Endothelial cell of umbilical vein (primary cell): Measurements from ENCODE around the gene MYLK. TPM values are rescaled to one million over a fixed set of nuclear protein-coding genes. Genes with fewer than 3 reads are reported as not detected.
A peak's percentile ranks its signal among the peaks of the same experiment; 100 is the strongest.

Experiments
- BruUV-seq: library from RNA; stranded (reverse); fragments of 400-500 nt; replicated peaks from 2 replicates; lab custom pipeline; 2021; lab: Mats Ljungman, UMichigan
- CTCF ChIA-PET: fragments of 300-600, 350-600 bp; sonication (Branson Sonifier 250); formaldehyde crosslinking; loops from one replicate; lab custom pipeline; 2021; ENCODE audit warnings: antibody characterized with exemption, inconsistent platforms; lab: Charles Lee
- POLR2A ChIA-PET: fragments of 300-600, 350-600 bp; sonication (Branson Sonifier 250); formaldehyde crosslinking; loops from one replicate; lab custom pipeline; 2021; ENCODE audit warnings: antibody characterized with exemption, inconsistent platforms; lab: Charles Lee
- DNase-seq: peaks from one replicate; pipeline ENCODE4 v3.0.0-alpha.2; 2011; ENCODE audit warnings: low read depth, low spot score
- FAIRE-seq: peaks from 2 replicates; lab custom pipeline; 2011; peaks lifted over from hg19 to GRCh38; lab: Jason Lieb, UNC
- H2AFZ ChIP-seq: 2 replicates; pipeline ENCODE4 v1.6.0; 2012; ENCODE audit warnings: low read depth, low read length, control low read depth, inconsistent platforms
- H3K27ac ChIP-seq: 2 replicates; pipeline ENCODE4 v1.5.1; 2011; ENCODE audit warnings: low read depth, mild to moderate bottlenecking, control low read depth, low read length, moderate library complexity; ENCODE audit not compliant: insufficient read depth
- H3K27me3 ChIP-seq, 2 experiments: 2 replicates each; pipeline versions ENCODE4 v1.6.0 to v1.6.1; 2011; ENCODE audit warnings: low read length in 2 of 2, mixed read lengths in 1 of 2; ENCODE audit not compliant: control insufficient read depth in 2 of 2, insufficient read depth in 2 of 2
- H3K36me3 ChIP-seq, 2 experiments: 2 replicates in 1 of 2; 3 replicates in 1 of 2; pipeline ENCODE4 v1.5.1; 2011; ENCODE audit warnings: low read length in 2 of 2, mild to moderate bottlenecking in 1 of 2, moderate library complexity in 1 of 2; ENCODE audit not compliant: control insufficient read depth in 2 of 2, insufficient read depth in 2 of 2; ENCODE audit errors: extremely low read depth in 1 of 2
- H3K4me1 ChIP-seq: 3 replicates; pipeline ENCODE4 v1.5.1; 2011; ENCODE audit warnings: mild to moderate bottlenecking, low read length; ENCODE audit not compliant: control insufficient read depth, insufficient read depth; ENCODE audit errors: extremely low read depth
- H3K4me2 ChIP-seq: 2 replicates; pipeline ENCODE4 v1.6.1; 2011; ENCODE audit warnings: low read length, control low read depth, mixed read lengths; ENCODE audit not compliant: insufficient read depth
- H3K4me3 ChIP-seq, 3 experiments: fragments of 200-600 bp in 1 of 3; sonication (generic), shearing (Covaris generic) in 1 of 3; replicated peaks in 1 of 3; 2 replicates each; pipeline ENCODE4 v1.5.1; 2011 to 2016; ENCODE audit warnings: control low read depth in 3 of 3, low read length in 3 of 3, mild to moderate bottlenecking in 2 of 3, inconsistent platforms in 1 of 3, low read depth in 1 of 3, moderate library complexity in 1 of 3; ENCODE audit not compliant: insufficient read depth in 1 of 3
- H3K79me2 ChIP-seq: 2 replicates; pipeline ENCODE4 v1.6.0; 2012; ENCODE audit warnings: low read length, inconsistent platforms; ENCODE audit not compliant: control insufficient read depth, insufficient read depth
- H3K9ac ChIP-seq: replicated peaks from 2 replicates; pipeline ENCODE3; 2011; ENCODE audit warnings: low read length, control low read depth; ENCODE audit not compliant: insufficient read depth; ENCODE audit errors: extremely low read depth
- H3K9me1 ChIP-seq: replicated peaks from 3 replicates; pipeline ENCODE4 v1.6.0; 2011; ENCODE audit warnings: mild to moderate bottlenecking, low read length; ENCODE audit not compliant: control insufficient read depth, insufficient read depth; ENCODE audit errors: extremely low read depth
- H3K9me3 ChIP-seq: replicated peaks from 2 replicates; pipeline ENCODE4 v1.5.1; 2012; ENCODE audit warnings: low read length, inconsistent platforms; ENCODE audit not compliant: control insufficient read depth, insufficient read depth
- H4K20me1 ChIP-seq: replicated peaks from 2 replicates; pipeline ENCODE3; 2011; ENCODE audit warnings: mild to moderate bottlenecking, low read length; ENCODE audit not compliant: control insufficient read depth, insufficient read depth; ENCODE audit errors: extremely low read depth
- EZH2 ChIP-seq: IDR thresholded peaks from 2 replicates; pipeline ENCODE4 v1.6.1; 2012; ENCODE audit warnings: borderline replicate concordance, low read depth, mild to moderate bottlenecking, moderate library complexity, low read length, inconsistent platforms; ENCODE audit not compliant: severe bottlenecking
- FOS ChIP-seq: IDR thresholded peaks from 2 replicates; pipeline ENCODE4 v1.6.1; 2011; ENCODE audit warnings: mild to moderate bottlenecking, low read length, moderate library complexity, borderline replicate concordance; ENCODE audit not compliant: insufficient read depth
- GATA2 ChIP-seq: IDR thresholded peaks from 2 replicates; pipeline ENCODE4 v1.7.0; 2011; ENCODE audit warnings: low read depth, mild to moderate bottlenecking, moderate library complexity, mixed read lengths, low read length; ENCODE audit not compliant: insufficient read length, insufficient read depth
- JUN ChIP-seq: IDR thresholded peaks from 2 replicates; pipeline ENCODE4 v1.6.1; 2011; ENCODE audit warnings: borderline replicate concordance, low read depth; ENCODE audit not compliant: insufficient read length, insufficient read depth
- MYC ChIP-seq: IDR thresholded peaks from one replicate; pipeline ENCODE4 v1.6.1; 2011; ENCODE audit warnings: mild to moderate bottlenecking, low read depth, low read length
- POLR2A ChIP-seq: IDR thresholded peaks from 2 replicates; pipeline ENCODE4 v1.6.1; 2012; ENCODE audit warnings: low read depth, mild to moderate bottlenecking, control low read depth, low read length
- POLR2AphosphoS5 ChIP-seq: IDR thresholded peaks from 2 replicates; pipeline ENCODE4 v1.6.1; 2012; ENCODE audit warnings: low read depth, mild to moderate bottlenecking, control low read depth, low read length, moderate library complexity; ENCODE audit not compliant: insufficient read depth
- dilution Hi-C: fragments of 300-500 bp; cut with MboI; formaldehyde crosslinking; loops from one replicate; pipeline ENCODE4 v1.15.0; 2019; ENCODE audit warnings: low sequenced_read_pairs; ENCODE audit not compliant: extremely low pct_ligation_motif_present
- intact Hi-C: fragments of 100-400 bp; cut with micrococcal nuclease; formaldehyde crosslinking; loops from one replicate; pipeline ENCODE4 v1.10.0; 2022
- polyA plus RNA-seq, 4 experiments: library from polyadenylated mRNA; depleted of rRNA in 3 of 4; stranded (reverse) in 3 of 4; unstranded in 1 of 4; fragments of >200 nt; gene quantifications; 2 replicates each; pipeline versions ENCODE4 v1.2.1 to v1.2.3, GENCODE V29; 2011 to 2012; ENCODE audit warnings: missing spikeins in 1 of 4
- total RNA-seq: library from RNA; stranded (reverse); gene quantifications from 2 replicates; pipeline ENCODE4 v1.2.3, GENCODE V29; 2021
- TF ChIP-seq, protein P1 (sequence below), 2 donors: IDR thresholded peaks; 1 replicate in 1 of 2; 2 replicates in 1 of 2; pipeline ENCODE4 v1.5.1; 2011; ENCODE audit warnings: low read length in 2 of 2, mild to moderate bottlenecking in 2 of 2, moderate library complexity in 2 of 2, control low read depth in 1 of 2, inconsistent platforms in 1 of 2, low read depth in 1 of 2; ENCODE audit not compliant: insufficient read depth in 1 of 2; ENCODE audit errors: extremely low read depth in 1 of 2
- TF ChIP-seq, protein P2 (sequence below): IDR thresholded peaks from 2 replicates; pipeline ENCODE4 v1.6.1; 2011; ENCODE audit not compliant: insufficient read depth, insufficient read length

MYLK gene
- total and polyA plus RNA-seq, 2 donors (not counting 3 experiments of a cell fraction or from before 2014, with no cell fraction given) = 10.0 to 22.2 TPM

DNA sequence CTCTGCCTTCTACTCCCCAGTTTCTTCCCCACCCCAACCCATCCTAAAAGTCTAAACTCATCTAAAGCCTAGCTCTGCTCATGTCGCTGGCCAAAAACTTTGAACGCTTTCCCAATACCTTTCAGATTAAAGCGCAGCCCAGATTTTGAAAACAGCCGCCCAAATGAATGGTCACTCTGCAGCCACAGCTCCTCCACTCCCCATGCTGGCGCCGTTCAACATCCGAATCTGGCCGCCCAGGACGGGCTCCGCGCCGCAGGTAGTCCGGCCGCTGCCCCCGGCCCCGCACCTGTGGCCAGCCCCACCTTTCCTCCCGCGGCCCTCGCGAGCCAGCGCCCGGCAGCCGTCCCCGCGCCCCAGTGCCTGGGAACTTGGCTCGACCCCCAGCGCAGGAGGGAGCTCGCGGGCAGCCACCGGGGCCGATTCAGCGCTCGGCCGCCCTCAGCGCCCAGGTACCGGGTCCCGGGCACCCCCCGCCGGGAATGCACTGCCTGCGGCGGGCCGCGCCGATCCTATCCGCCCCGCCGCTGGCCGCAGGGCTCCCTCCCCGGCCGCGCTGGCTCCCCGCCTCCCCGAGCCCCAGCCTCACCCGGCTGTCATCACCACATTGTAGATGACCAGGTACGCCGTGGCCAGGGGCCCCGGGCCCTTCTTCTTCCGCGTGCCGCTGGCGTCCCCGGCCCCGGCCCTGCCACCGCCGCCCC, 299.7 kb downstream of the MYLK start:
- Histone ChIP-seq H3K4me1 (peaks cover 7% of the 10 kb centered on the region), H2AFZ (peak overlapping the region; percentile 58), H3K4me3 (peak overlapping the region; percentile 48 to 87 (median 85)), H3K27ac (no peak overlapping the region), H4K20me1 (no peaks in the 10 kb centered on the region), H3K9ac (peak overlapping the region; percentile 88), H3K9me3 (no peaks in the 10 kb centered on the region), H3K36me3 (no peaks in the 10 kb centered on the region), H3K9me1 (no peaks in the 10 kb centered on the region), H3K79me2 (peaks cover 8% of the 10 kb centered on the region), H3K4me2 (peak overlapping the region; percentile 95), H3K27me3 (no peaks in the 10 kb centered on the region)
- dilution Hi-C loops (no loop called here), intact Hi-C loops (loop anchor here (10.0 kb wide), 1 partner anchor 500 kb away; no protein-coding TSS in a partner anchor)
- ChIA-PET POLR2A (no interaction called here), CTCF (interaction anchor here (1.2 to 3.5 kb wide), 6 partner anchors 9 to 139 kb away, joined by 5 to 16 read pairs (median 6); no protein-coding TSS in a partner anchor)
- TF ChIP-seq, protein P1, sequence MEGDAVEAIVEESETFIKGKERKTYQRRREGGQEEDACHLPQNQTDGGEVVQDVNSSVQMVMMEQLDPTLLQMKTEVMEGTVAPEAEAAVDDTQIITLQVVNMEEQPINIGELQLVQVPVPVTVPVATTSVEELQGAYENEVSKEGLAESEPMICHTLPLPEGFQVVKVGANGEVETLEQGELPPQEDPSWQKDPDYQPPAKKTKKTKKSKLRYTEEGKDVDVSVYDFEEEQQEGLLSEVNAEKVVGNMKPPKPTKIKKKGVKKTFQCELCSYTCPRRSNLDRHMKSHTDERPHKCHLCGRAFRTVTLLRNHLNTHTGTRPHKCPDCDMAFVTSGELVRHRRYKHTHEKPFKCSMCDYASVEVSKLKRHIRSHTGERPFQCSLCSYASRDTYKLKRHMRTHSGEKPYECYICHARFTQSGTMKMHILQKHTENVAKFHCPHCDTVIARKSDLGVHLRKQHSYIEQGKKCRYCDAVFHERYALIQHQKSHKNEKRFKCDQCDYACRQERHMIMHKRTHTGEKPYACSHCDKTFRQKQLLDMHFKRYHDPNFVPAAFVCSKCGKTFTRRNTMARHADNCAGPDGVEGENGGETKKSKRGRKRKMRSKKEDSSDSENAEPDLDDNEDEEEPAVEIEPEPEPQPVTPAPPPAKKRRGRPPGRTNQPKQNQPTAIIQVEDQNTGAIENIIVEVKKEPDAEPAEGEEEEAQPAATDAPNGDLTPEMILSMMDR (IDR thresholded peaks at IDR 0.05; ENCODE audit: extremely low read depth in 1 of 2, insufficient read depth in 1 of 2, low read depth in 1 of 2, low read length in 2 of 2) = peak in 1 of 2 donors; percentile 13
- TF ChIP-seq JUN (no peak), POLR2A (no peak)
- no TSS peak for BruUV-seq
- no peak for DNase-seq
- no peak for FAIRE-seq

DNA sequence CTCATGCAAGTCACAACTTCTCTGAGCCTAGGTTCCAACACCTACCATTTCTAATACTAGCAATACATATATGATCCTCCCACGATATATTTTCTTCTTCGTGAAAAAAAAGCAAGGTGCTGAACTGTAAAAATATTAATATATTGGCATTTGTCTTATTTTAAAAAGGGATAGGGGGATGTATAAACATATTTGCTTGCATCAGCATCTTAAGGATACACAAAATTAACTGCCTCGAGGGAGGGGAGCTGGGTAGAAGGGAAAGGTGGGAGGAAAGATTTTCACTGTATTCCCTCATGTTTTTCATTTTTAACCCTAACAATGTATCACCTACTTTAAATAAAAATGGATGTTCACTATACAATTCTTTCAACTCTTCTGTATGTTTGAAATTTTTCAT, 300.6 kb downstream of the MYLK start:
- Histone ChIP-seq H3K4me1 (peaks cover 7% of the 10 kb centered on the region), H3K36me3 (no peaks in the 10 kb centered on the region), H3K9ac (no peak overlapping the region), H3K79me2 (peaks cover 8% of the 10 kb centered on the region), H4K20me1 (no peaks in the 10 kb centered on the region), H3K4me3 (peak overlapping the region in 1 of 3 experiments; percentile 85), H3K27ac (no peak overlapping the region), H3K9me1 (no peaks in the 10 kb centered on the region), H3K9me3 (no peaks in the 10 kb centered on the region), H3K4me2 (peak overlapping the region; percentile 95), H2AFZ (no peak overlapping the region), H3K27me3 (no peaks in the 10 kb centered on the region)
- dilution Hi-C loops = no loop called here
- TF ChIP-seq POLR2AphosphoS5 (no peak), MYC (no peak), EZH2 (no peak), GATA2 (no peak), FOS (no peak), JUN (no peak), POLR2A (no peak)
- TF ChIP-seq, protein P2, sequence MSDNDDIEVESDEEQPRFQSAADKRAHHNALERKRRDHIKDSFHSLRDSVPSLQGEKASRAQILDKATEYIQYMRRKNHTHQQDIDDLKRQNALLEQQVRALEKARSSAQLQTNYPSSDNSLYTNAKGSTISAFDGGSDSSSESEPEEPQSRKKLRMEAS = no peak
- TF ChIP-seq, protein P1 (IDR thresholded peaks at IDR 0.05; ENCODE audit: extremely low read depth in 1 of 2, insufficient read depth in 1 of 2, low read depth in 1 of 2, low read length in 2 of 2) = no peak
- intact Hi-C loops = loop anchor here (10.0 kb wide), 1 partner anchor 499 kb away; no protein-coding TSS in a partner anchor
- ChIA-PET CTCF (interaction anchor here (1.9 to 3.5 kb wide), 3 partner anchors 18 to 140 kb away, joined by 5 to 16 read pairs (median 7); no protein-coding TSS in a partner anchor), POLR2A (no interaction called here)
- FAIRE-seq = no peak
- no peak for DNase-seq
- TSS peak; percentile 22 for BruUV-seq
